HG03378 (cell line): ENCODE results near the gene ELP1.
"Not testable (repeated sequence)": the region's sequence is repeated elsewhere in the genome, so short reads cannot be mapped to it uniquely, and the experiment has no call there.

Experiments
- ATAC-seq: cut with Tn5 transposase; IDR thresholded peaks from one replicate; pipeline ENCODE4 v1.9.1; 2021; ENCODE audit warnings: mild to moderate bottlenecking, moderate library complexity; ENCODE audit not compliant: unreplicated experiment

Gene ELP1

DNA sequence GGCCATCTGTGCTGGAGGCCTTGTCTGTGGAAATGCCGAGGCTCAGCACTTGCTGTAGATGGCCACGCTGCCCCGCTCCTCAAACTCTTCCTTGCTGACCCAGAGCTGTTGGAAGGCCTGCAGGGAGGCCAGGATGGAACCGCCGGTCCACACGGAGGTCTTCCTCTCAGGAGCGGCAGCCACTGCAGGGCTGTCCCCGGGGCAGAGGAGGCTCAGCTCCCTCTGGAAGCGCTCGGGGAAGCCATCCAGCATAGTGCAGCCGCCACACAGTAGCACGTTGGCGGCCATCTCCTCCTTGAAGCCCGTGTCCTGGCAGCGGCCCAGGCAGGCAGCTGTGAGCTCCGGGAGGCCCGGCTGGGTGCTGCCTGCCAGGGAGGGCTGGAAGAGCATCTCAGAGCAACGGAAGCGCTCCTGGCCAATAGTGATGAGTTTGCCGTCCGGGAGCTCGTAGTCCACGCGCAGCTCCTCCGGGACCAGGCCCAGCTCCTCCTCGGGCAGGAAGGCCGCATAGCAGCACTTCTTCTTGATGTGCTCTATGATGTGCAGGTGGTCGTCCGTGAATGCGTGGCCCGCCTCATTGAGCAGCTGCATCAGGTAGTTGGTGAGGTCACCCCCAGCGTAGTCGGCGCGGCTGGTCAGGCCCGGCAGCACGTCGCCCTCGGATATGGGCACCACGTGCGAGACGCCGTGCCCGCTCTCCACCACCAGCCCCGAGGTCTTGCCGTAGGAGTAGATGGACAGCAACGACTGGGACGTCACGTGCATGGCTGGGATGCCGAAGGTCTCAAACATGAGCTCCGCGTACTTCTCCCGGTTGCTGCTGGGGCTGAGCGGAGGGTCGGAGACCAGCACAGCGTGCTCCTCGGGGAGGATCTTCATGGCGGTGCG is 79.0 kb downstream of the ELP1 start:
- no peak for ATAC-seq

DNA sequence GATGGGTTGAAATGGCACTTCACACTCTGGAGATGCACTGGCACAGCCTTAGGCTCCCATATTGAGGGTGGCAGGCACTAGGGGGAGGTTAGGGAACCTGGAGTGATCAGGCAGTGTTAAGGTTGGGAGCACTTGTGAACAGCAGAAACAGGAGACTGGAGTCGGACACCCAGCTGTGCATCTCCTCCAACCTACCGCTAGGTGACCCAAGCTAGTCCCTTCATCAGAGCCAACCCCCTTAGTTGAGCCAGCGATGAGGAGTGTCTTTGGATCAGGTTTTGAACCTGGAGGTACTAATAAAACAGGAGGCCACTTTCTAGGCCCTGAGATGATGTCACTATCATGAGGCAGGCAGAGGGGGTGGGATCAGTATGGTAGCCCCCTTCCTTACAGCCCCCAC is 79.8 kb downstream of the ELP1 start:
- ATAC-seq = no peak

GRCh38 chr9:108852079-108852478 is 81.8 kb downstream of the ELP1 start:
- no peak for ATAC-seq

DNA sequence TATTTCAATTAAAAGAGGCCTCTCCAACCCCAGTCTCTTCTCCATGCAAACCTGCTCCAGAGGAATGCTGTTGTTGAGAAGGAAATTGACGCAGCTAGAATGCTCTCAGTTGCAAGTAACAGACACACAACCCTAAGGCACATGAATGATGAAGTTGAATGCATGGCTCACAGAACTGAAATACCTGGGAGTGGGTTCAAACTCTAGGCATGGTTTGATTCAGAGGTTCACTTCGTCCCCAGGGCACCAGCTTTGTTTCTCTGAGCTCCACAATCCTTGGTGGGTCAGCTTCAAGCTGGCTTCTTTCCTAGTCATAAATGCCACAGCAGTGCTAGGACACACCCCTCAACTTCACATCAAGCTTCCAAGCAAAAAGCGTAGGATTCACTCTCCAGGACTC is 82.8 kb downstream of the ELP1 start:
- no peak for ATAC-seq

- ATAC-seq = no peak
Measured at GRCh38 chr9:108850293-108850897, 83.5 kb downstream of the ELP1 start.

- not testable (repeated sequence) for ATAC-seq
Measured at GRCh38 chr9:108848296-108848695, 85.6 kb downstream of the ELP1 start.

DNA sequence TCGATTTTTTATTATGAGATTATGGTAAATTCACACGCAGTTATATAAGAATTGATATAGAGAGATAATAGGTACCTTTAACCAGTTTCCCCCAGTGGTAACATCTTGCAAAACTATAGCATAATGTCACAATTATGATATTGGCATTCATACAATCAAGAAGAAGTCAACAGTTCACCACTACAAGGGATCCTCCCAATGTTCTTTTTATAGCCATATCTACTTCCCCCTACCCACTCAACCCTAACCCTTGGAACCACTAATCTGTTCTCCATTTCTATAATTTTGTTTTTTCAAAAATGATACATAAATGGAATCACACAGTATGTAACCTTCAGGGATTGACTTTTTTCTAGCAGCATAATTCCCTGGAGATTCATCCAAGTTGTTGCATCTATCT is 88.0 kb downstream of the ELP1 start:
- ATAC-seq = no peak

DNA sequence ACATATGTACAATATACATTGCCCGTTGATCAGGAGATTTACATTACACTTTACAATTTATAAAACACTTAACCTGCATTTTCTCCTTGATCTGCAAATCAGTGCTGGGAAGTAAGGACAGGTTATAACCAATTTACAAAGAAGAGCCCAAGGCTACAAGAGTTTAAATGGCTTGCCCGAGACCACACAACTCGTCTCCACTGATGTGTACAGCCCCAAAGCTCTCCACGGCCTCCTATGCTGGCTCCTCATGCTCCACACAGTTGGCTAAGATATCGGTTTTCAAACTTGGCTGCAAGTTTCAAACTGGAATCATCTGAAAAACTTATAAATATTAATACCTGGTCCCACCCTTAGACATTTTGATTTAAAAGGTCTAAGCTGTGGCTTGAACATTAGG is 88.4 kb downstream of the ELP1 start:
- ATAC-seq = no peak

GRCh38 chr9:108844856-108845255 is 89.1 kb downstream of the ELP1 start:
- no peak for ATAC-seq

DNA sequence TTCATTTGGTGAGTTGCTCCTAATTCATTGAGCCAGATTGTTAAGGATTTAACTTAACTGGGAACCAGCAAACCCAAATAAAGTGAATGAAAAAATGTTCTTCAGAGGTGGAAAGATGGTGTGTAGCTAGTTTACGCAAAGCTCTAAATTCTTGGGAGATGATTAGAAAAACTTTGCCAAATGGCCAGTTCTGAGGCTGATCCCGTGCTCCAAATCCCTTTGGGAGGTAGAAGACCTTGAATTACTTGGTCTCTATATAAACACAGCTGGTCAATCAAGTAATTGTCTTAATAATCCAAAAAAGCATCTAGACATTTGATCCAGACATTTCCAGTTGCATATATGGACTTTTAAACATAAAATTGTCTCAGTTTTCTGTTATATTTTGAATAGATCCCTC is 89.5 kb downstream of the ELP1 start:
- ATAC-seq = no peak

GRCh38 chr9:108842610-108843295 is 91.2 kb downstream of the ELP1 start:
- no peak for ATAC-seq

DNA sequence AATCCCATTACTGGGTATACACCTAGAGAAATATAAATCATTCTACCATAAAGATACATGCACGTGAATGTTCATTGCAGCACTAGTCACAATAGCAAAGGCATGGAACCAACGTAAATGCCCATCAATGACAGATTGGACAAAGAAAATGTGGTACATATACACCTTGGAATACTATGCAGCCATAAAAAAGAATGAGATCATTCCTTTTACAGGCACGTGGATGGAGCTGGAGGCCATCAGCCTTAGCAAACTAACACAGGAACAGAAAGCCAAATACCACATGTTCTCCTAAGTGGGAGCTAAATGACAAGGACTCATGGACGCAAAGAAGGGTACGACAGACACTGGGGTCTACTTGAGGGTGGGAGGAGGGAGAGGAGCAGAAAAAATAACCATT is 94.4 kb downstream of the ELP1 start:
- ATAC-seq = not testable (repeated sequence)

GRCh38 chr9:108838017-108838416 is 95.9 kb downstream of the ELP1 start:
- no peak for ATAC-seq

DNA sequence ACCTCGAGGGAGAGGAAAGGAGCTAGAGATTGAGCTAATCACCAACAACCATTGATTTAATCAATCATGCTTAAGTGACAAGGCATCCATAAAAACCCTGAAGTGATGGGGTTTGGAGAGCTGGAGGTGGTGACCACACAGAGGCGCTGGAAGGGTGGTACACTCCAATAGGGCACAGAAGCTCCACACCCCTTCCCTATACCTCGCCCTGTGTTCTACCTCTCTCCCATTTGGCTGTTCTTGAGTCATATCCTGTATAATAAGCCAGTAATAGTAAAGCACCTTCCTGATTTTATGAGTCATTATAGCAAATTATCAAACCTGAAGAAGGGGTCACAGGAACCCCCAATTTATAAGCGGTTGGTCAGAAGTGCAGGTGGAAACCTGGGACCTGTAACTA is 96.4 kb downstream of the ELP1 start:
- no peak for ATAC-seq

- no peak for ATAC-seq
Measured at GRCh38 chr9:108836781-108837180, 97.1 kb downstream of the ELP1 start.

GRCh38 chr9:108836319-108836718 is 97.6 kb downstream of the ELP1 start:
- ATAC-seq = no peak

DNA sequence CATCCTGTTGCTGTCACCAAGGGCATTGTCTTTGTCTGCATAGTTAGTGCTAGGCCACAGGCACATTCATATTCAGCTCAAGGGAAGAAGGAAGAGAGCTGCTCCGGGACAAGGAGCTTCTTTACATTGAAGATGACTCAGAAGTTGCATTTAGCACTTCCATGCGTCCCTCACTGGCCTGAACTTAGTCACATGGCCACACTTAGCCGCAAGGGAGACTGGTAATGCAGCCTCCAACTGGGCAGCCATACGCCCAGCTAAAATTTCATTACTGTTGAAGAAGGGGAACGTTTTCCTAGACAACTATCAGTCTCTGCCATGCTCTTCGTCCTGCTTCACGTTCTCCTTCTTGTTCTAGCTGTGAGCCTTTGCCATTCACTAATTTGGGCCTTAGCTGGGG is 98.1 kb downstream of the ELP1 start:
- ATAC-seq = no peak

GRCh38 chr9:108834959-108835665 is 98.8 kb downstream of the ELP1 start:
- ATAC-seq = peak; percentile 68

GRCh38 chr9:108832179-108832500 is 101.8 kb downstream of the ELP1 start:
- ATAC-seq = no peak

- no peak for ATAC-seq
Measured at GRCh38 chr9:108831496-108832178, 102.3 kb downstream of the ELP1 start.

- ATAC-seq = no peak
Measured at GRCh38 chr9:108830272-108830671, 103.7 kb downstream of the ELP1 start.
